ENCODE measurements around the gene F13A1. TPM values are rescaled to one million over a fixed set of nuclear protein-coding genes. Genes with fewer than 3 reads are reported as not detected.

F13A1 gene
- total and polyA plus RNA-seq, 2 of the 13 experiments (the other 11 are each of a cell fraction or from before 2014, with no cell fraction given): not detected

- H3K36me3 ChIP-seq (replicated peaks in 1 of 2; ENCODE audit: control insufficient read depth in 1 of 2, insufficient read depth in 2 of 2, low read length in 2 of 2): no peaks in the 10 kb centered on the region
- ATAC-seq: no peak
These were observed 168.4 kb downstream of the F13A1 start for GRCh38 chr6:6152060-6152459.

More at GRCh38 chr6:6152060-6152459, 168.4 kb downstream of the F13A1 start:
- H3K4me2 ChIP-seq (ENCODE audit: low read depth, low read length): no peak overlapping the region
- H3K4me1 ChIP-seq (ENCODE audit: insufficient read depth, low read length): no peaks in the 10 kb centered on the region
- H3K9me3 ChIP-seq (ENCODE audit: low read length): no peaks in the 10 kb centered on the region
- 12% methylated on average over 6 of the region's 6 CpGs for WGBS (ENCODE audit: low lambda C conversion rate)
- H2AFZ ChIP-seq (ENCODE audit: low read length): no peak overlapping the region
- POLR2A ChIA-PET: no interaction called here
- H3K79me2 ChIP-seq (ENCODE audit: insufficient read depth, low read length): no peaks in the 10 kb centered on the region
- H3K9ac ChIP-seq (ENCODE audit: insufficient read depth, low read depth, low read length): no peak overlapping the region
- in situ Hi-C loops (cut with HindIII; ENCODE audit: extremely low pct_ligation_motif_present, low pct_unique_long_range_greater_than_20kb): no loop called here
- FAIRE-seq: no peak
- CTCF ChIA-PET (ENCODE audit: low intra/inter-chr PET ratio, low total read pairs): no interaction called here
- intact Hi-C loops (cut with micrococcal nuclease; ENCODE audit: unreplicated experiment): no loop called here
- TF ChIP-seq CREM (IDR thresholded peaks at IDR 0.05) (no peak), CREM (CRISPR knock-in tag; IDR thresholded peaks at IDR 0.05) (no peak), NFYB (CRISPR knock-in tag; IDR thresholded peaks at IDR 0.05) (no peak), IKZF1 (IDR thresholded peaks at IDR 0.05) (no peak), LRRFIP1 (CRISPR knock-in tag; conservative IDR thresholded peaks at IDR 0.05) (no peak), ZSCAN29 (CRISPR knock-in tag; conservative IDR thresholded peaks at IDR 0.05) (no peak), MED8 (CRISPR knock-in tag; IDR thresholded peaks at IDR 0.05; ENCODE audit: insufficient replicate concordance) (no peak), ZNF18 (CRISPR knock-in tag; IDR thresholded peaks at IDR 0.05; ENCODE audit: insufficient replicate concordance) (no peak), ZNF441 (CRISPR knock-in tag; IDR thresholded peaks at IDR 0.05; ENCODE audit: borderline replicate concordance) (no peak)
- H3K27me3 ChIP-seq (ENCODE audit: control insufficient read depth in 1 of 2, insufficient read depth in 2 of 2, low read length in 2 of 2): no peaks in the 10 kb centered on the region; a peak in 1 of 5 replicates
- no peak for DNase-seq (ENCODE audit: low spot score)
- H3K27ac ChIP-seq (ENCODE audit: extremely low read length, insufficient read depth, low read length): no peak overlapping the region
- H4K20me1 ChIP-seq (ENCODE audit: insufficient read depth, low read length): no peaks in the 10 kb centered on the region
- H3K4me3 ChIP-seq (replicated peaks in 1 of 3; ENCODE audit: insufficient read depth in 1 of 3, low read depth in 2 of 3, low read length in 3 of 3): no peak overlapping the region
- no TSS peak for BruUV-seq (replicated peaks)

All from HepG2 (cell line).